ENCODE data around the gene LMOD2. TPM values are rescaled to one million over a fixed set of nuclear protein-coding genes. Genes with fewer than 3 reads are reported as not detected.

Gene LMOD2
- total RNA-seq, 4 donors from 2014 or later, result not detected

DNA sequence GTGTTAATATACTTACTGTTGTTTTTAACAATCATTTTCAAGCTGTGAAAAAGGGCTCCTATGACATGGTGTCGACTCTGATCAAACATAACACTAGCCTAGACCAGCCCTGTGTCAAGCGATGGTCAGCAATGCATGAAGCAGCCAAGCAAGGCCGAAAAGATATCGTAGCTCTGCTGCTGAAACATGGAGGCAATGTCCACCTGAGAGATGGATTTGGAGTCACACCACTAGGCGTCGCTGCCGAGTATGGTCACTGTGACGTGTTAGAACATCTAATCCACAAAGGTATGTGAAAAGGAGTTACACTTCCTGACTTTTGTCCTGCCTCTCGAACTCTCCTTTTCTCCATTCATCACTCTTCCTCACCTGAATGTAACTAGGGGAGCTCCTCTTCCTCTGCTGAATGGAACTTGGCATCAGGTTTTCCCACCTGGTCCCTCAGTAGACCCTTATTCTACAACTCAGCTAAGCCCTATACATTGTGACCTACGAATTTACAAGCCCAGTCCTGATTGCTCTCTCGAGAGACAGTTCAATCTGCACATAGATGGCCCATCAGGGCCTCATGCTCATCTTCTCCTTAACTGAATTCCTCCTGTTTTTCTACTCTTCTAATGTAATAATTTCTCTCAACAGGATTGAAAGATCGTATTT, 31.0 kb upstream of the LMOD2 start:
- H3K4me1 ChIP-seq, result no peaks in the 10 kb centered on the region
- no peak for DNase-seq
- intact Hi-C loops (cut with DNase I), result no loop called here

DNA sequence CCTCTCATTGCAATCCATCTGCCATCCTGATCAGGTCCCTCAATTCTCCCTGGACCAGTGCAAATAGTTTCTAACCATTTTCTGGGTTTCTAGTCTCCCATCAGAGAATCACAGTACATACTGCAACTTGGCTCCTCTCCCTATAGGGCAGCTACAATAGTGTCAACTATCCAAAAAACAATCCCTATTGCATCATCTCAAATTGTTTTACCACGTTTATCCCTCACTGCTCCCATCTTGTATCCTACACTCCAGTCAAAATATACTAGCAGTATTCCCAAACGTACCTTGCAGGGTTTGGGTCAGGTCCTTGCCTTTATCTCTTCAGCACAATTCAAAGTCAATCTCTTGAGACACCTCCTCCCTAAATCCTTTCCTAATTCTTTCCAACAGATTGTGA, 30.4 kb upstream of the LMOD2 start:
- 39 to 55% methylated on average over 2 of the region's 2 CpGs for WGBS, 2 donors
- Histone ChIP-seq H3K4me1 (no peaks in the 10 kb centered on the region), H3K27me3 (no peaks in the 10 kb centered on the region), H3K9me3 (no peaks in the 10 kb centered on the region), H3K4me3 (no peak overlapping the region), H3K27ac (no peak overlapping the region), H3K36me3 (no peaks in the 10 kb centered on the region)
- TF ChIP-seq, protein P1, sequence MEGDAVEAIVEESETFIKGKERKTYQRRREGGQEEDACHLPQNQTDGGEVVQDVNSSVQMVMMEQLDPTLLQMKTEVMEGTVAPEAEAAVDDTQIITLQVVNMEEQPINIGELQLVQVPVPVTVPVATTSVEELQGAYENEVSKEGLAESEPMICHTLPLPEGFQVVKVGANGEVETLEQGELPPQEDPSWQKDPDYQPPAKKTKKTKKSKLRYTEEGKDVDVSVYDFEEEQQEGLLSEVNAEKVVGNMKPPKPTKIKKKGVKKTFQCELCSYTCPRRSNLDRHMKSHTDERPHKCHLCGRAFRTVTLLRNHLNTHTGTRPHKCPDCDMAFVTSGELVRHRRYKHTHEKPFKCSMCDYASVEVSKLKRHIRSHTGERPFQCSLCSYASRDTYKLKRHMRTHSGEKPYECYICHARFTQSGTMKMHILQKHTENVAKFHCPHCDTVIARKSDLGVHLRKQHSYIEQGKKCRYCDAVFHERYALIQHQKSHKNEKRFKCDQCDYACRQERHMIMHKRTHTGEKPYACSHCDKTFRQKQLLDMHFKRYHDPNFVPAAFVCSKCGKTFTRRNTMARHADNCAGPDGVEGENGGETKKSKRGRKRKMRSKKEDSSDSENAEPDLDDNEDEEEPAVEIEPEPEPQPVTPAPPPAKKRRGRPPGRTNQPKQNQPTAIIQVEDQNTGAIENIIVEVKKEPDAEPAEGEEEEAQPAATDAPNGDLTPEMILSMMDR (IDR thresholded peaks at IDR 0.05), result no peak
- no peak for TF ChIP-seq POLR2A (IDR thresholded peaks at IDR 0.05)
- no peak for DNase-seq
- intact Hi-C loops (cut with DNase I), result no loop called here

More for the DNA sequence above, 31.0 kb upstream of the LMOD2 start:
- no peak overlapping the region for H3K4me3 ChIP-seq
- H3K36me3 ChIP-seq, result no peaks in the 10 kb centered on the region
- no peak overlapping the region for H3K27ac ChIP-seq
- H3K9me3 ChIP-seq, result no peaks in the 10 kb centered on the region
- WGBS, 2 donors, result 54 to 58% methylated on average over 12 of the region's 12 CpGs
- no peaks in the 10 kb centered on the region for H3K27me3 ChIP-seq
- TF ChIP-seq POLR2A (IDR thresholded peaks at IDR 0.05), result no peak
- TF ChIP-seq, protein P1 (IDR thresholded peaks at IDR 0.05), result peak in 5 of 6 experiments; percentile 25 to 59 (median 38)

DNA sequence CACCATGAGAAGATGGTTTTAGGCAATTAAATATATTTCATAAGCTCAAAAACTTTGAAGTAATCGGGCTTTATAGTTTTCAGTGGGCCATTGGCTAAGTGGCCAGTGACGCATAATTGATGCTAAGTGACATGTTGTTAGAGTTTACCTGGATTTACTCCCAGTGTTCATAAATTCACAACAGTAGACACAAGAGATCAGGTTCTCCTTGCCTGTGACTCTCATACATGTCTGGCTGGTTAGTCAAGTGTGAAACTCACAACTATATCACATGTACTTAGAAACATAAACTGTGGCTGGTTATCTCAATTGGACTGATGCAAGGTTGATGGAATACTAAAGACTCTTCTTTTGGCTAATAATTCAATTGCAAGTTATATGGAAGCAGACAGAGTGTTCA, 27.8 kb upstream of the LMOD2 start:
- Histone ChIP-seq H3K4me3 (no peak overlapping the region), H3K36me3 (no peaks in the 10 kb centered on the region), H3K4me1 (no peaks in the 10 kb centered on the region), H3K9me3 (no peaks in the 10 kb centered on the region), H3K27me3 (no peaks in the 10 kb centered on the region), H3K27ac (no peak overlapping the region)
- intact Hi-C loops (cut with DNase I), result no loop called here
- 82 to 96% methylated on average over 2 of the region's 2 CpGs for WGBS, 2 donors
- TF ChIP-seq POLR2A (IDR thresholded peaks at IDR 0.05), result no peak
- TF ChIP-seq, protein P1 (IDR thresholded peaks at IDR 0.05), result no peak
- DNase-seq, result no peak

DNA sequence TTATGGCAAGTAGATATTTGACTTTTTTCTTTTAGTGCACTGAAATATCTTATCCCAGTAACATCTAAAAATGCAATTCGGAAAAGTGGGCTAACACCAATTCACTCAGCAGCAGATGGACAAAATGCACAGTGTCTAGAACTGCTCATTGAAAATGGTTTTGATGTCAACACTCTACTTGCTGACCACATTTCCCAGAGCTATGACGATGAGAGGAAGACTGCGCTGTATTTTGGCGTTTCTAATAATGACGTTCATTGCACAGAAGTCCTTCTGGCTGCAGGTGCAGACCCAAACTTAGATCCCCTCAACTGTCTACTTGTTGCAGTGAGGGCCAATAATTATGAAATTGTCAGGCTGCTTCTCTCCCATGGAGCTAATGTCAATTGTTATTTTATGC, 26.8 kb upstream of the LMOD2 start:
- WGBS, 2 donors, result 94 to 95% methylated on average over 5 of the region's 5 CpGs
- Histone ChIP-seq H3K9me3 (no peaks in the 10 kb centered on the region), H3K27me3 (no peaks in the 10 kb centered on the region), H3K36me3 (no peaks in the 10 kb centered on the region), H3K4me1 (no peaks in the 10 kb centered on the region), H3K27ac (no peak overlapping the region), H3K4me3 (no peak overlapping the region)
- intact Hi-C loops (cut with DNase I), result no loop called here
- no peak for DNase-seq
- no peak for TF ChIP-seq POLR2A (IDR thresholded peaks at IDR 0.05)
- TF ChIP-seq, protein P1 (IDR thresholded peaks at IDR 0.05), result no peak

DNA sequence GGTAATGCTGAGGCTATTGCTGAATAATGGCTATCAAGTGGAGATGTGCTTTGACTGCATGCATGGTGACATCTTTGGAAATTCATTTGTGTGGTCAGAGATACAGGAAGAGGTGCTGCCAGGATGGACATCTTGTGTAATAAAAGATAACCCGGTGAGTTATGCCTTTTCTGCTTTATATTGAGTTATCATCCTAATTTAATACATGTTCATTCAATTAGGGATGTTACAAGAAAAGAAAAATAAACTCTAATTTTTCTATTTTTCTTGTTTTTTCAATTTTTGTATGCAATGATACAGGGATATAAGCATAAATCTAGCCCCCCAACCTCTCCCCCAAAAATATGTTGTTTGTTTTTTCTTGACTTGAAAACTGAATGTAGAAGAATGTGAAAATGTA, 26.4 kb upstream of the LMOD2 start:
- H3K4me3 ChIP-seq, result no peak overlapping the region
- no peaks in the 10 kb centered on the region for H3K36me3 ChIP-seq
- WGBS, 2 donors, result 76 to 79% methylated on average over 1 of the region's 1 CpG
- no peak for DNase-seq
- H3K27ac ChIP-seq, result no peak overlapping the region
- intact Hi-C loops (cut with DNase I), result no loop called here
- TF ChIP-seq POLR2A (IDR thresholded peaks at IDR 0.05), result no peak
- TF ChIP-seq, protein P1 (IDR thresholded peaks at IDR 0.05), result no peak
- H3K27me3 ChIP-seq, result no peaks in the 10 kb centered on the region
- no peaks in the 10 kb centered on the region for H3K4me1 ChIP-seq
- no peaks in the 10 kb centered on the region for H3K9me3 ChIP-seq

Measured in esophagus squamous epithelium (tissue), 5 donors.